IMR-90 (cell line): Measurements from ENCODE around the gene ARFIP1. TPM values are rescaled to one million over a fixed set of nuclear protein-coding genes. Genes with fewer than 3 reads are reported as not detected.

ENCODE experiments used
- ATAC-seq: fragments of 200-7000 bp; cut with Tn5 transposase; 2 replicates; pipeline ENCODE4 v1.9.1; 2020; ENCODE audit warnings: low read depth, mild to moderate bottlenecking, moderate library complexity
- BruUV-seq: library from RNA; stranded (reverse); fragments of 400-500 nt; replicated peaks from 2 replicates; lab custom pipeline; 2021; lab: Mats Ljungman, UMichigan
- CTCF ChIA-PET: fragments of 300-600 bp; formaldehyde crosslinking; extraction: SDS; loops from one replicate; lab custom pipeline; 2021; ENCODE audit warnings: antibody characterized with exemption; lab: Yijun Ruan, JAX
- POLR2A ChIA-PET: fragments of 300-600 bp; sonication (Branson Sonifier 250); formaldehyde crosslinking; loops from one replicate; lab custom pipeline; 2022; ENCODE audit warnings: antibody characterized with exemption; ENCODE audit not compliant: unreplicated experiment; lab: Charles Lee
- DNase-seq: peaks from one replicate; pipeline ENCODE4 v3.0.0; 2013
- H2AFZ ChIP-seq: replicated peaks from 2 replicates; pipeline ENCODE3; 2013; ENCODE audit warnings: low read length, mild to moderate bottlenecking; ENCODE audit not compliant: poor library complexity
- H2AK5ac ChIP-seq: 2 replicates; pipeline ENCODE4 v1.6.1; 2013; ENCODE audit warnings: low read depth, low read length, inconsistent platforms
- H2AK9ac ChIP-seq: replicated peaks from 2 replicates; pipeline ENCODE3; 2013; ENCODE audit warnings: mild to moderate bottlenecking, low read depth, low read length, moderate library complexity; ENCODE audit not compliant: poor library complexity
- H2BK120ac ChIP-seq: 2 replicates; pipeline ENCODE4 v1.6.1; 2013; ENCODE audit warnings: low read depth, low read length, inconsistent platforms
- H2BK15ac ChIP-seq: 3 replicates; pipeline ENCODE4 v1.6.1; 2013; ENCODE audit warnings: low read depth, low read length, inconsistent platforms
- H2BK20ac ChIP-seq: 2 replicates; pipeline ENCODE4 v1.6.1; 2013; ENCODE audit warnings: low read depth, mild to moderate bottlenecking, inconsistent platforms, low read length, moderate library complexity
- H2BK5ac ChIP-seq: 2 replicates; pipeline ENCODE4 v1.6.1; 2013; ENCODE audit warnings: mild to moderate bottlenecking, low read depth, low read length, inconsistent platforms; ENCODE audit not compliant: poor library complexity, severe bottlenecking
- H3K14ac ChIP-seq: replicated peaks from 2 replicates; pipeline ENCODE4 v1.6.1; 2013; ENCODE audit warnings: low read depth, low read length, inconsistent platforms
- H3K18ac ChIP-seq: 2 replicates; pipeline ENCODE4 v1.6.1; 2013; ENCODE audit warnings: low read depth, low read length, control low read depth
- H3K23ac ChIP-seq: 2 replicates; pipeline ENCODE4 v1.6.1; 2013; ENCODE audit warnings: low read depth, low read length, inconsistent platforms
- H3K27ac ChIP-seq: 2 replicates; pipeline ENCODE4 v1.5.1; 2013; ENCODE audit warnings: mild to moderate bottlenecking, control low read depth, low read length; ENCODE audit not compliant: insufficient read depth
- H3K27me3 ChIP-seq: 2 replicates; pipeline ENCODE4 v1.6.1; 2013; ENCODE audit warnings: low read length; ENCODE audit not compliant: control insufficient read depth, insufficient read depth
- H3K36me3 ChIP-seq: 2 replicates; pipeline ENCODE4 v1.6.1; 2013; ENCODE audit warnings: low read length, mixed read lengths; ENCODE audit not compliant: control insufficient read depth, insufficient read depth
- H3K4ac ChIP-seq: 2 replicates; pipeline ENCODE4 v1.6.1; 2013; ENCODE audit warnings: low read depth, low read length, inconsistent platforms
- H3K4me1 ChIP-seq: 2 replicates; pipeline ENCODE4 v1.6.1; 2013; ENCODE audit warnings: low read length, mixed read lengths; ENCODE audit not compliant: control insufficient read depth, insufficient read depth
- H3K4me2 ChIP-seq: 2 replicates; pipeline ENCODE4 v1.6.1; 2013; ENCODE audit warnings: low read depth, mild to moderate bottlenecking, control low read depth, low read length, moderate library complexity
- H3K4me3 ChIP-seq: 2 replicates; pipeline ENCODE4 v1.5.1; 2013; ENCODE audit warnings: low read depth, mild to moderate bottlenecking, control low read depth, low read length, moderate library complexity; ENCODE audit not compliant: insufficient read depth
- H3K56ac ChIP-seq: 2 replicates; pipeline ENCODE4 v1.6.1; 2013; ENCODE audit warnings: low read length, inconsistent platforms; ENCODE audit not compliant: insufficient read depth; ENCODE audit errors: extremely low read depth
- H3K79me1 ChIP-seq, 2 experiments: 2 replicates each; pipeline ENCODE4 v1.6.1; 2013; ENCODE audit warnings: low read length in 2 of 2, inconsistent platforms in 1 of 2, low read depth in 1 of 2
- H3K9ac ChIP-seq: 2 replicates; pipeline ENCODE4 v1.6.1; 2013; ENCODE audit warnings: low read depth, low read length, control low read depth
- H3K9me1 ChIP-seq: 2 replicates; pipeline ENCODE4 v1.6.1; 2013; ENCODE audit warnings: low read length, inconsistent platforms; ENCODE audit not compliant: insufficient read depth
- H3K9me3 ChIP-seq: 2 replicates; pipeline ENCODE4 v1.6.1; 2013; ENCODE audit warnings: low read length; ENCODE audit not compliant: control insufficient read depth, insufficient read depth
- H4K20me1 ChIP-seq: 2 replicates; pipeline ENCODE4 v1.6.1; 2013; ENCODE audit warnings: low read length, inconsistent platforms; ENCODE audit not compliant: insufficient read depth
- H4K5ac ChIP-seq: 2 replicates; pipeline ENCODE4 v1.6.1; 2013; ENCODE audit warnings: mild to moderate bottlenecking, low read depth, low read length, control low read depth
- H4K8ac ChIP-seq, 2 experiments: 2 replicates each; pipeline ENCODE4 v1.6.1; 2013; ENCODE audit warnings: low read depth in 2 of 2, low read length in 2 of 2, control low read depth in 1 of 2, inconsistent platforms in 1 of 2
- H4K91ac ChIP-seq: 2 replicates; pipeline ENCODE4 v1.6.1; 2013; ENCODE audit warnings: low read depth, low read length, inconsistent platforms; ENCODE audit not compliant: insufficient read depth
- CEBPB ChIP-seq: IDR thresholded peaks from 2 replicates; pipeline ENCODE4 v1.6.1; 2012; ENCODE audit warnings: low read depth, low read length, improper control_type of control experiment
- CHD1 ChIP-seq: IDR thresholded peaks from 2 replicates; pipeline ENCODE4 v1.6.1; 2012; ENCODE audit warnings: low read depth, low read length, improper control_type of control experiment
- ELK1 ChIP-seq: fragments of 150-350 bp; IDR thresholded peaks from 2 replicates; pipeline ENCODE4 v1.6.1; 2016; ENCODE audit warnings: low read depth, mild to moderate bottlenecking, low read length, moderate library complexity, borderline replicate concordance
- FOS ChIP-seq: fragments of 150-350 bp; IDR thresholded peaks from 2 replicates; pipeline ENCODE4 v1.6.1; 2016; ENCODE audit warnings: low read depth, low read length
- MAFK ChIP-seq: IDR thresholded peaks from 2 replicates; pipeline ENCODE4 v1.6.1; 2012; ENCODE audit warnings: low read depth, low read length, improper control_type of control experiment
- MXI1 ChIP-seq: IDR thresholded peaks from 2 replicates; pipeline ENCODE4 v1.6.1; 2012; ENCODE audit warnings: low read depth, mild to moderate bottlenecking, low read length, moderate library complexity, borderline replicate concordance
- NFE2L2 ChIP-seq: fragments of 150-350 bp; IDR thresholded peaks from 2 replicates; pipeline ENCODE4 v1.6.1; 2016; ENCODE audit warnings: low read depth, mild to moderate bottlenecking, low read length
- POLR2A ChIP-seq: IDR thresholded peaks from 2 replicates; pipeline ENCODE4 v1.6.1; 2012; ENCODE audit warnings: mild to moderate bottlenecking, low read depth, low read length
- RAD21 ChIP-seq: IDR thresholded peaks from 2 replicates; pipeline ENCODE4 v1.6.1; 2012; ENCODE audit warnings: low read length, improper control_type of control experiment
- RCOR1 ChIP-seq: IDR thresholded peaks from 2 replicates; pipeline ENCODE4 v1.6.1; 2012; ENCODE audit warnings: mild to moderate bottlenecking, low read length, improper control_type of control experiment; ENCODE audit not compliant: insufficient replicate concordance
- RFX5 ChIP-seq: IDR thresholded peaks from 2 replicates; pipeline ENCODE4 v1.8.0; 2012; ENCODE audit warnings: low read depth, mild to moderate bottlenecking, low read length, moderate library complexity
- SMC3 ChIP-seq: fragments of 150-350 bp; IDR thresholded peaks from 2 replicates; pipeline ENCODE4 v1.6.1; 2016; ENCODE audit warnings: low read depth, mild to moderate bottlenecking, antibody characterized with exemption, low read length, moderate library complexity
- WGBS, 2 experiments: methylation state at CpG; one replicate each; pipeline versions ENCODE4 v1.1.5 to v1.1.7; 2013; ENCODE audit warnings: missing lambda C conversion rate in 2 of 2; ENCODE audit not compliant: insufficient read length in 1 of 2; ENCODE audit errors: extremely low coverage in 2 of 2; 5-methylcytosine and 5-hydroxymethylcytosine counted together
- dilution Hi-C: fragments of 300-500 bp; cut with HindIII; formaldehyde crosslinking; loops from one replicate; pipeline ENCODE4 v1.14.3; 2018; ENCODE audit warnings: low sequenced_read_pairs; ENCODE audit not compliant: unreplicated experiment
- in situ Hi-C: fragments of 300-500 bp; cut with MboI; formaldehyde crosslinking; loops from 3 replicates; pipeline ENCODE4 v1.14.3; 2019; ENCODE audit warnings: low sequenced_read_pairs, inconsistent platforms, mixed read lengths
- intact Hi-C: fragments of 100-400 bp; cut with micrococcal nuclease; formaldehyde crosslinking; loops from 2 replicates; pipeline ENCODE4 v1.10.0; 2022
- polyA plus RNA-seq, 3 experiments: library from polyadenylated mRNA; depleted of rRNA; stranded (reverse); fragments of >200 nt; gene quantifications; 2 replicates each; pipeline ENCODE4 v1.2.3, GENCODE V29; 2012; ENCODE audit warnings: low replicate concordance in 1 of 3
- total RNA-seq: library from RNA; depleted of rRNA; stranded (reverse); fragments of >200 nt; gene quantifications from 2 replicates; pipeline ENCODE4 v1.2.3, GENCODE V29; 2012
- TF ChIP-seq, protein P1 (sequence below): fragments of 150-350 bp; IDR thresholded peaks from 2 replicates; pipeline ENCODE4 v1.6.1; 2017; ENCODE audit warnings: mild to moderate bottlenecking, antibody characterized with exemption, low read length, low read depth

The ARFIP1 gene
- total and polyA plus RNA-seq, 2 of the 4 experiments (the other 2 are of a cell fraction) = 12.7 to 30.5 TPM

GRCh38 chr4:152731997-152732396 lies 47.8 kb upstream of the ARFIP1 start:
- in situ Hi-C loops = loop anchor here (10.0 kb wide), 1 partner anchor 227 kb away; no protein-coding TSS in a partner anchor
- H3K56ac ChIP-seq = no peak overlapping the region
- no peak overlapping the region for H2AFZ ChIP-seq
- no peak overlapping the region for H3K4me3 ChIP-seq
- H3K9ac ChIP-seq = no peak overlapping the region
- no TSS peak for BruUV-seq
- no peak overlapping the region for H4K5ac ChIP-seq
- no peak overlapping the region for H2BK5ac ChIP-seq
- no peaks in the 10 kb centered on the region for H4K20me1 ChIP-seq
- H3K9me3 ChIP-seq = no peaks in the 10 kb centered on the region
- TF ChIP-seq, protein P1, sequence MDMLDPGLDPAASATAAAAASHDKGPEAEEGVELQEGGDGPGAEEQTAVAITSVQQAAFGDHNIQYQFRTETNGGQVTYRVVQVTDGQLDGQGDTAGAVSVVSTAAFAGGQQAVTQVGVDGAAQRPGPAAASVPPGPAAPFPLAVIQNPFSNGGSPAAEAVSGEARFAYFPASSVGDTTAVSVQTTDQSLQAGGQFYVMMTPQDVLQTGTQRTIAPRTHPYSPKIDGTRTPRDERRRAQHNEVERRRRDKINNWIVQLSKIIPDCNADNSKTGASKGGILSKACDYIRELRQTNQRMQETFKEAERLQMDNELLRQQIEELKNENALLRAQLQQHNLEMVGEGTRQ = no peak
- TF ChIP-seq RCOR1 (no peak), FOS (no peak), NFE2L2 (no peak), MAFK (no peak), RFX5 (no peak), CEBPB (no peak), ELK1 (no peak), SMC3 (no peak), MXI1 (no peak), POLR2A (no peak), RAD21 (no peak), CHD1 (no peak)
- no peaks in the 10 kb centered on the region for H3K36me3 ChIP-seq
- no peak overlapping the region for H2AK9ac ChIP-seq
- H3K14ac ChIP-seq = no peak overlapping the region
- no peaks in the 10 kb centered on the region for H3K9me1 ChIP-seq
- no peaks in the 10 kb centered on the region for H3K79me1 ChIP-seq
- H4K8ac ChIP-seq = no peak overlapping the region
- no peak overlapping the region for H3K4me2 ChIP-seq
- intact Hi-C loops = no loop called here
- dilution Hi-C loops = no loop called here
- ATAC-seq (no peak), DNase-seq (no peak)
- no peak overlapping the region for H2BK20ac ChIP-seq
- no peak overlapping the region for H2AK5ac ChIP-seq
- H2BK120ac ChIP-seq = no peak overlapping the region
- CTCF ChIA-PET = no interaction called here
- no peak overlapping the region for H3K4ac ChIP-seq
- H3K4me1 ChIP-seq = no peaks in the 10 kb centered on the region
- 93% methylated on average over 2 of the region's 2 CpGs; no CpG with 5 or more reads in 1 of the 2 experiments for WGBS, 2 experiments
- H2BK15ac ChIP-seq = no peak overlapping the region
- H3K18ac ChIP-seq = no peak overlapping the region
- H4K91ac ChIP-seq = no peak overlapping the region
- POLR2A ChIA-PET = no interaction called here
- H3K27ac ChIP-seq = no peak overlapping the region
- H3K27me3 ChIP-seq = peaks cover 18% of the 10 kb centered on the region
- H3K23ac ChIP-seq = no peak overlapping the region
